Ishikawa (cell line): ENCODE measurements around the gene TMEM80.

Source experiments
- CEBPB ChIP-seq: IDR thresholded peaks from 2 replicates; pipeline ENCODE4 v1.6.1; 2012
- EP300 ChIP-seq: IDR thresholded peaks from 2 replicates; pipeline ENCODE4 v1.6.1; 2012; ENCODE audit warnings: borderline replicate concordance
- FOXM1 ChIP-seq: IDR thresholded peaks from 2 replicates; pipeline ENCODE4 v1.6.1; 2012; ENCODE audit warnings: low read depth, borderline replicate concordance
- TF ChIP-seq, protein P1 (sequence below): IDR thresholded peaks from 2 replicates; pipeline ENCODE4 v1.6.1; 2012; ENCODE audit warnings: low read depth, mild to moderate bottlenecking

DNA sequence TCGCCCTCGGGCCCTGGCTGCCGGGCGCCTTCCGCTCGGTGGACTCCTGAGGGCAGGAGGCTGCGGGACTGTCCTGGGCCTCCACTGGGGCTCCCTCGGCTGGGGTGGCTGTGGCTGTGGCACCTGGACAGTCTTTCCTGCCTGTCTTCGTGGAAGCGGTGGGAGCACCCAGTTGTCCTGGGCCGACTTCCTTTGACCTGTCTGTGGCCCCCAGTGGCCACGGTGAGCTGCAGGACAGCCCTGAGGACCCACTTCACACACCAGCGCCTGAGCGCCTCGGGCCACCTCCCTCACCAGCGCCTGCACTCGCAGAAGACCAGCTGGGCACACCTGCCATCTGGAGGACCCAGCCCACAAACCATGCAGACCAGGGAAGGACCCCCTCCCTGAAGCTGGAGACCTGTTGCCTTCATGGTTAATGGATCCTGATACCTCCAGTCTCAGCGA lies 8.6 kb downstream of the TMEM80 start:
- TF ChIP-seq, protein P1, sequence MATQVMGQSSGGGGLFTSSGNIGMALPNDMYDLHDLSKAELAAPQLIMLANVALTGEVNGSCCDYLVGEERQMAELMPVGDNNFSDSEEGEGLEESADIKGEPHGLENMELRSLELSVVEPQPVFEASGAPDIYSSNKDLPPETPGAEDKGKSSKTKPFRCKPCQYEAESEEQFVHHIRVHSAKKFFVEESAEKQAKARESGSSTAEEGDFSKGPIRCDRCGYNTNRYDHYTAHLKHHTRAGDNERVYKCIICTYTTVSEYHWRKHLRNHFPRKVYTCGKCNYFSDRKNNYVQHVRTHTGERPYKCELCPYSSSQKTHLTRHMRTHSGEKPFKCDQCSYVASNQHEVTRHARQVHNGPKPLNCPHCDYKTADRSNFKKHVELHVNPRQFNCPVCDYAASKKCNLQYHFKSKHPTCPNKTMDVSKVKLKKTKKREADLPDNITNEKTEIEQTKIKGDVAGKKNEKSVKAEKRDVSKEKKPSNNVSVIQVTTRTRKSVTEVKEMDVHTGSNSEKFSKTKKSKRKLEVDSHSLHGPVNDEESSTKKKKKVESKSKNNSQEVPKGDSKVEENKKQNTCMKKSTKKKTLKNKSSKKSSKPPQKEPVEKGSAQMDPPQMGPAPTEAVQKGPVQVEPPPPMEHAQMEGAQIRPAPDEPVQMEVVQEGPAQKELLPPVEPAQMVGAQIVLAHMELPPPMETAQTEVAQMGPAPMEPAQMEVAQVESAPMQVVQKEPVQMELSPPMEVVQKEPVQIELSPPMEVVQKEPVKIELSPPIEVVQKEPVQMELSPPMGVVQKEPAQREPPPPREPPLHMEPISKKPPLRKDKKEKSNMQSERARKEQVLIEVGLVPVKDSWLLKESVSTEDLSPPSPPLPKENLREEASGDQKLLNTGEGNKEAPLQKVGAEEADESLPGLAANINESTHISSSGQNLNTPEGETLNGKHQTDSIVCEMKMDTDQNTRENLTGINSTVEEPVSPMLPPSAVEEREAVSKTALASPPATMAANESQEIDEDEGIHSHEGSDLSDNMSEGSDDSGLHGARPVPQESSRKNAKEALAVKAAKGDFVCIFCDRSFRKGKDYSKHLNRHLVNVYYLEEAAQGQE: no peak
- TF ChIP-seq EP300 (no peak), FOXM1 (no peak), CEBPB (no peak)
